GM19025 (cell line): ENCODE measurements around the gene GMPPB.

Source experiments
- ATAC-seq: cut with Tn5 transposase; IDR thresholded peaks from one replicate; pipeline ENCODE4 v1.9.1; 2021; ENCODE audit warnings: mild to moderate bottlenecking, low read depth, moderate library complexity; ENCODE audit not compliant: unreplicated experiment

The GMPPB gene

GRCh38 chr3:49715611-49716121, 8.1 kb downstream of the GMPPB start:
- ATAC-seq = no peak

- no peak for ATAC-seq
Measured at GRCh38 chr3:49714728-49715550, 8.8 kb downstream of the GMPPB start.

DNA sequence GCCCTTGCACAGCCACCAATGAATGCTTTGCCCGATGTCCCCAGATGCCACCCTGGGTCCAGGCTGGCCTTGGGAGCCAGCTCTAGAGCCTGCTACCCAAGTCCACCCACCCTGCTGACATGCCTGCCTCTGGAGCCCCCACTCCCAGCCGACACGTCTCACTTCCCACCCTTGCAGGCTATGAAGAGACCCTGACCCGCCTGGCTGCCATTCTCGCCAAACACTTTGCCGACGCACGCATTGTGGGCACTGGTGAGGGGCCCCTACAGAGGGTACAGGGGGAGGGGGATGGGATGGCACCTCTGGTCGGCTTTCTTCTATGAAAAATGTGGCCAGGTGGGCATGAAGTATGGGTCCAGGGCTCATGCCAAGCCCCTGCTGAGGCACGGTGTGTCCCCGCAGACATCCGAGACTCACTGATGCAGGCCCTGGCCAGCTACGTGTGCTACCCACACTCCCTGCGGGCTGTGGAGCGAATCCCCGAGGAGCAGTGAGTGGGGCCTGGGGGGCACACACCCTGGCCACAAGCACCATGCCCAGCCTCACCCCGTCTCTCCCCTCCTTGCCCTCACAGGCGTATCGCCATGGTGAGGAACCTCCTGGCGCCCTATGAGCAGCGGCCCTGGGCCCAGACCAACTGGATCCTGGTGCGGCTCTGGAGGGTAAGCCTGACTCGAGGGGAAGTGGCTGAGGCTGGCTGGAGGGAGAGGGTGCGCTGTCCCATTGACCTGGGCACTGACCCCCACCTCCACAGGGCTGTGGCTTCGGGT, 10.2 kb downstream of the GMPPB start:
- no peak for ATAC-seq

DNA sequence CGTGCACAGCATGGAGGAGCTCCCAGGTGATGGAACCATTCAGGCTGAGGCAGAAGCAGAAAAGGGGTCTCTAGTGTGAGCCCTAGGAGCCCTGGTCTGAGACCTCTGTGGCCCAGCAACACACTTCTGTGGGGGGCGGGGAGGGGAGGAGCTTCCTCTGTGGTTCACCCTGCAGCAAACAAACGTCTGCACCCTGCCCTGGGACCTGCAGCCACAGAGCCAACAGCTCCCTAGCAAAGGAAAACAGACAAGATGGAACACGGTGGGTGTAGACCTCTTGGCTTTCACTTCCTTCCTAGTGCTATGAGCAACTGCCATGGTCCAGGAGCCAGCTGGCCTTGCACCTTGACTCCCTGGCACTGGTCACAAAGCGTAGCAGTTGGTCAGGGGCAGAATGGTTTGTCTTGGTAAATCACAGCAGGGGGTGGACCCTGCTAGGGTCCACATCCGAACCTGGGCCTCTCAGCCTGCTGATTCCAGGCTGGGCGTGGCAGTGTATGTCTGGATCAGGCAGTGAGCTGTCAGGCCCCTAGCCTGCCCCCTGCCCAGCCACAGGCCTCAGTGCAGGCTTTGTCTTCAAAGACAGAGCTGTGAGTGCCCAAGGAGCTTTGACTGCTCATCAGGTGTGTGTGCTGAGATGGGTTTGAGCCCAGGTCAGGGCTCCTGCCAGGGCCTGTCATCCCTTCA, 11.0 kb downstream of the GMPPB start:
- ATAC-seq = no peak

- no peak for ATAC-seq
Measured at GRCh38 chr3:49712166-49712565, 11.6 kb downstream of the GMPPB start.

DNA sequence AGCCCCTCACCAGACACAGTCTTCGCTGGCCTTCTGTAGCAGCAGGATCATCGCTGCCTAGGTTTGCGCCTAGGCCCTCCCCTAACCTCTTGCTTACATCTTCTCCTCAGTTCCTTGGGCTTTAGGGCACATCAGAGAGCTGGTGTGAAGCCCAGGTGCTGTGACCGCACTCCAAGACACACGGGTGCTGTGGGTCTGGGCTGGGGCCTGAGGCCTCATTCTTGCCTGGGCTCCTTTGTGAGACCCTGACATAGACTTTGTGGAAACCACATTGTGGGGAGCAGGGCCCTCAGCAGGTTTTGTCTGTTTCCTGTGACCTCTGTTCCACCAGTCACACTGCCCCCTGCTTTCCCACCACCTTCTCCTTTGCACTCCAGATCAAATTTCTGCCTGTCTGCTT, 12.3 kb downstream of the GMPPB start:
- ATAC-seq = no peak

- no peak for ATAC-seq
Measured at GRCh38 chr3:49709852-49710251, 13.9 kb downstream of the GMPPB start.

DNA sequence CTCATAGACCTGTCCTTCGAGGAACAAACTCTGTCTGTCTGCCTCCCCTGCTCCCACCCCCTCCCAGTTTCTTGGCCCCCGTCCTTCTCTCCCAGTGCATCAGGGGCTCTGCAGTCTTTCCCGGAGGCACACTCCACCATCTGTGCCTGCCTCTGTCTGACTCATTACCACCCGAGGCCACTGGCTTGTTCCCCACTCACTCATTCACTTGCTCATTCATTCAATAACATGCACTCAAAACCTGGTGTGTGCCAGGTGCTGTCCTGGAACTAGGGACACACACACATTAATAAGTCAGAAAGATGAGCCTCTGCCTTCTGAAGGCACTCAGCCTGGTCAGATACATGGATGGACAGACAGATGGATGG, 16.7 kb downstream of the GMPPB start:
- no peak for ATAC-seq

DNA sequence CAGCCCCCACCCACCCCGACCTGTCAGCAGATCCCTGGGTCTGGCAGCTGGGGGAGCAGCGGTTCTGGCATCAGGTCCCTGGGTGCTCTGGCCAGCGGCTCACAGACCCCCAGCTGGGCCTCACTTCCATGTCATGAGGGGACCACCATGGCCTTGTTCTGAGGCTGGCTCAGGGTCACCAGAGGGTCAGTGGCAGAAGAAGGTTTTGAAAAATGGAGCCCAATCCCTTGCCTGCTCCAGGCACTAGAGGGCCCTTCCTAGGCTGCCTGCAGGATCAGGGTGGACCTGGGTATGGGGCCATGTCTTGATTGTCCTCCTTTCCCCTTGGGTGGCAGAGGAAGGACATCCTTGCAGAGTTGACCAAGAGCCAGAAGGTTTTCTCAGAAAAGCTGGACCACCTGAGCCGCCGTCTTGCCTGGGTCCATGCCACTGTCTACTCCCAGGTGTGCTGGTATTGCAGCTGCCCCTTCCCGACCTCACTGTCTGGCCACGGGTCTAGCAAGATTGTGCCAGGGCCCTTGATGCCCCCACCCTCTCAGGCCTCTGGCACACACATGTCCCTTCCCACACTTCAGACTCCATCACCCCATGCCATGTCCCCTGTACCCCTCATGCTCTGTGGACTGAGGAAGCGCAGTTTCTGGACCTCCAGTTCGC, 17.2 kb downstream of the GMPPB start:
- no peak for ATAC-seq

DNA sequence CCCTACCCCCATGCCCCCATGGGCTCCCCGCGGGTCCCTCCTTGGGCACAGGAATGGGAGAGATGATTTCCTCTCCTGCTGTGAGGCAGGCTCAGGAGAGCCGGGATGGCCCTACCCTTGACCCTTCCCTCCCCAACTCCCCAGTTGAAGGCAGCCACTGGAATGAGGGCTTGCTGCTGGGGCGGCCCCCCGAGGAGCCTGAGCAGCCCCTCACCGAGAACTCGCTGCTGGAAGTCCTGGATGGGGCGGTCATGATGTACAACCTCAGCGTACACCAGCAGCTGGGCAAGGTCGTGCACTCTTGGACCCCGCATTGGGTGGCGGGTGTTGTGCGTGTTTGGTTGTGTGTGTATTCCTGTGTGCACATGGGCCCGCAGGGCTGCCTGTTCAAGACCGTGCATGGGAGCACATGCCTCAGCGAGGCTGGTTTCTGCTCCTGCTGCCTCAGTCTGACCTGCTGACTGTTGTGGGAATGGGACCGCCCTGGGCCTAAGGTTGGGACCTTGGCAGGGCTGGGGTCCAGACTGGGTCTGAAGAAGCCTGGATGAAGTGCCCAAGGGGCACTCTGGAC, 18.3 kb downstream of the GMPPB start:
- ATAC-seq = no peak

DNA sequence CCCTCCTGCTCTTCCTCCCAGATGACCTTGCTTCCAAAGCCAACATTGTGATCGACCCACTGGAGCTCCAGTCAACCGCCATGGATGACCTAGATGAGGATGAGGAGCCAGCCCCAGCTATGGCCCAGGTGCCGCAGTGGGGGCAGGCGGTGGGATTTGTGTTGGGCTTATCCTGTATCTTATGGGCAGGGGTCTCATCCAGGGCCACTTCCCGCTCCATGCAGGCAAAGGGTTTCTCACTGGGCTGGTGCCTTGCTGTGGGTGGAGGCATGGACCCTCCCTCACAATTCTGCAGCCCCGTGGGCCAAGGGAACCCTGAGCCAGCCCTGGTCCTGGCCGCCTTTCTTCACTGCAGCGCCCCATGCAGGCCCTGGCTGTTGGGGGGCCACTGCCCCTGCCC, 19.1 kb downstream of the GMPPB start:
- ATAC-seq = no peak

- no peak for ATAC-seq
Measured at GRCh38 chr3:49703956-49704355, 19.8 kb downstream of the GMPPB start.

DNA sequence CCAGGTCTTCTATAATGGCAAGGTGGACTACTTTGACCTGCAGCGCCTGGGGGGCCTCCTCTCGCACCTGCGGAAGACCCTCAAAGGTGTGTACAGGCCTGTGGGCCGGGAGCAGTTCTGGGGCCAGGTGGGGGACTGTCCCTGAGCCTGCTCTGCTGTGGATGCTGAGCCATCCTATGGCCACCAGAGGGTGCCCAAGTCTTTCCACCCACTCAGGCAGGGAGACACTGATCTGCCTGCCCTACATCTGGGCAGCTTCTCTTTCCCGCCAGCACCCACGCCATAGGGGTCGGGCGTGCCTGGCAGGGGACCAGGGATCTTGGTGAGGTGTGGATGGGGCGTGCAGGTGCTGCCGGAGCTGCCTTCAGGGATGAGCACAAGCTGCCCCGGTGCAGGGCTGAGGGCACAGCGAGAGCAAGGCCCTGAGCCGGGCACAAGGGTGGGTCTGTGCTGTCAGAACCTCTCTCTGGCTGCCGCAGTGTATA, 20.3 kb downstream of the GMPPB start:
- no peak for ATAC-seq

DNA sequence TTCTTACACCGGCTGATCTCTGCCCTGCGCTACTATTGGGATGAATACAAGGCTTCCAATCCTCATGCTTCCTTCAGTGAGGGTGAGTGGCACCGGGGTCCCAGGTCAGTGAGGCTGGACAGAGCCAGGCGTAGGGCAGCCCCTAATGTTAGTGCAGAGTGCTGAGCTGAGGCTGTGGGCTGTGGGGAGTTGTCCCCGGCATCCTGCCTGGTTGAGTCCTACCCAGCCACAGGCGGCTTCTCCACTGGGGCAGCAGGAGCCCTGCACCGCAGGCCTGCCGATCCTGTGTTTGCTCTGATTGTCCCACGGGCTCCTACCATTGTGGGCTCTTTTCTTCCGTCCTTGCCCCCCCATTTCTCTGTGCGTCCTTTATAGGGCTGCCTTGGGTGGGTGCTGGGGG, 21.1 kb downstream of the GMPPB start:
- no peak for ATAC-seq

DNA sequence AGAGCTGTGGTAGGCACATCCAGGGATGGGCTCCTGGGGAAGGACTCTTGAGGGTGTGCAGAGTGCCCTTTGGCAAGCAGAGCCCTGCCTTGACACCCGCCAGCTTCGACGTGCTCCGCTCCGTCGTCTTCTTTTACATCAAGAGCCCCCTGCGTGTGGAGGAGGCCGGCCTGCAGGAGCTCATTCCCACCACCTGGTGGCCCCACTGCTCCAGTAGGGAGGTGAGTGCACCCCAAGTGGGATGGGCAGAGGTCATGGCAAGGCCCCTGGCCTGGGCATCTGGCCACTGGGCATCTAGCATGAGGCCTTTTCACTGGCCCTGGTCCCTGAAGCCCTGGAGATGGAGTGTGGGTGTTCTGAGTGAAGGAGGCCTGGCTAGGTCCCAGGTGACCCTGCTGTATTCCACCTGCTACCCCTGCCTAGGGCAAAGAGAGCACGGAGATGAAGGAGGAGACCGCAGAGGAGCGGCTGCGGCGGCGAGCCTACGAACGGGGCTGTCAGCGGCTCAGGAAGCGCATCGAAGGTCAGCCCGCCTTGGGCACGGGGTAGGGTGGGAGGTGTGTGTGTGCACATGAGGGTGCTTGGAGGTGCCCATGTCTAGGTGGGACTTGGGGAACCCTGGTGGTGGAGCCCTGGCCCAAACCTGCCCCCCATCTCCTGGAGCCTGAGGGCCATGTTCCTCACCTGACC, 22.2 kb downstream of the GMPPB start:
- no peak for ATAC-seq

GRCh38 chr3:49700453-49701128, 23.2 kb downstream of the GMPPB start:
- ATAC-seq = no peak

GRCh38 chr3:49700014-49700413, 23.7 kb downstream of the GMPPB start:
- ATAC-seq = no peak

GRCh38 chr3:49699281-49699979, 24.3 kb downstream of the GMPPB start:
- ATAC-seq = no peak
